ENCODE results near the gene C4orf50. TPM values are rescaled to one million over a fixed set of nuclear protein-coding genes. Genes with fewer than 3 reads are reported as not detected.

C4orf50 gene
- total RNA-seq, 4 donors from 2014 or later: 0.14 to 4.9 (median 0.32) TPM; not detected in 1

DNA sequence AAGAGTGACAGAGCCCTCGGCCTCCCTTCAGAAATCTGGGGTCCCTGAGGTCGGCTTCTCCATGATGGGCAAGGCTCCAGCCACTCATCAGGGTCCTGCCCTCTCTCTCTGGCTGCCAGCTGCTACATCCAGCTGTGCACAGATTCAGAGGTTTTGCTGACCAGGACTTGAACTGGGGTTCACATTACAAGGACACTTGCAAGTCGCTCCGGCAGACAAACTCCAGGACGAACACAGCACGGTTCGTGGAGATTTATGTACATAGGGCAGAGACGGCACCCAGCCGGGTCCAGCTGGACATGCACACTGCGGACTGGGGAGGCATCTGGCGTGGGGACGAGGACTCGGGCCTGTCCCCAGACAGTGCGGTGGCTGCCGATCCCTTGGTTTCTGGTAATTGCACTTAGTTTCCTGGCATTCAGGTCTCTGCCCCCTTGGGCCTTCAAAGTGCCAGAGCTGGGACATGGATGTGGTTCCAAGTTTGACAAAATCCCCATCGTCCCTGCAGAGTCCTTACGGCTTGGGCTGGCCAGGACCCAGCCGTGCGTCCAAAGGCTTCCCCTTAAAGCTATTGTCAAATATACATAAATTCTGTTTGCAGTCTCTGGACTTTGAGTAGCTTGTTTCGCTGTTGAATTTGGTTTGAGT, 6.2 kb upstream of the C4orf50 start:
- TF ChIP-seq POLR2A (IDR thresholded peaks at IDR 0.05): no peak
- peak in 1 of 3 donors; percentile 7 for TF ChIP-seq POLR2AphosphoS5 (IDR thresholded peaks at IDR 0.05)
- in situ Hi-C loops (cut with MboI; ENCODE audit: low pct_ligation_motif_present in 1 of 4, low pct_unique_long_range_greater_than_20kb in 1 of 4, low sequenced_read_pairs in 3 of 4) (no loop called here), intact Hi-C loops (cut with DNase I; ENCODE audit: low total_unique reads) (no loop called here)
- Histone ChIP-seq H3K9me3 (no peaks in the 10 kb centered on the region), H3K4me1 (no peaks in the 10 kb centered on the region), H3K27me3 (peaks cover under 1% of the 10 kb centered on the region), H3K27ac (no peak overlapping the region), H3K4me3 (no peak overlapping the region), H3K36me3 (no peaks in the 10 kb centered on the region)
- no peak for DNase-seq
- WGBS, 2 donors (ENCODE audit: low coverage in 1 of 2): 68 to 72% methylated on average over 4 to 20 of the region's 20 CpGs

GRCh38 chr4:6023731-6024130, 5.5 kb upstream of the C4orf50 start:
- H3K9me3 ChIP-seq: no peaks in the 10 kb centered on the region
- DNase-seq: no peak
- no peaks in the 10 kb centered on the region for H3K4me1 ChIP-seq
- intact Hi-C loops (cut with DNase I; ENCODE audit: low total_unique reads) (no loop called here), in situ Hi-C loops (cut with MboI; ENCODE audit: low pct_ligation_motif_present in 1 of 4, low pct_unique_long_range_greater_than_20kb in 1 of 4, low sequenced_read_pairs in 3 of 4) (no loop called here)
- peaks cover 7% of the 10 kb centered on the region for H3K27me3 ChIP-seq
- no peak for TF ChIP-seq POLR2A (IDR thresholded peaks at IDR 0.05)
- no peak for TF ChIP-seq POLR2AphosphoS5 (IDR thresholded peaks at IDR 0.05)
- TF ChIP-seq EP300 (IDR thresholded peaks at IDR 0.05; ENCODE audit: low read depth): no peak
- TF ChIP-seq, protein P1, sequence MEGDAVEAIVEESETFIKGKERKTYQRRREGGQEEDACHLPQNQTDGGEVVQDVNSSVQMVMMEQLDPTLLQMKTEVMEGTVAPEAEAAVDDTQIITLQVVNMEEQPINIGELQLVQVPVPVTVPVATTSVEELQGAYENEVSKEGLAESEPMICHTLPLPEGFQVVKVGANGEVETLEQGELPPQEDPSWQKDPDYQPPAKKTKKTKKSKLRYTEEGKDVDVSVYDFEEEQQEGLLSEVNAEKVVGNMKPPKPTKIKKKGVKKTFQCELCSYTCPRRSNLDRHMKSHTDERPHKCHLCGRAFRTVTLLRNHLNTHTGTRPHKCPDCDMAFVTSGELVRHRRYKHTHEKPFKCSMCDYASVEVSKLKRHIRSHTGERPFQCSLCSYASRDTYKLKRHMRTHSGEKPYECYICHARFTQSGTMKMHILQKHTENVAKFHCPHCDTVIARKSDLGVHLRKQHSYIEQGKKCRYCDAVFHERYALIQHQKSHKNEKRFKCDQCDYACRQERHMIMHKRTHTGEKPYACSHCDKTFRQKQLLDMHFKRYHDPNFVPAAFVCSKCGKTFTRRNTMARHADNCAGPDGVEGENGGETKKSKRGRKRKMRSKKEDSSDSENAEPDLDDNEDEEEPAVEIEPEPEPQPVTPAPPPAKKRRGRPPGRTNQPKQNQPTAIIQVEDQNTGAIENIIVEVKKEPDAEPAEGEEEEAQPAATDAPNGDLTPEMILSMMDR (IDR thresholded peaks at IDR 0.05): no peak
- no peak overlapping the region for H3K4me3 ChIP-seq
- 67 to 85% methylated on average over 5 to 10 of the region's 10 CpGs for WGBS, 2 donors (ENCODE audit: low coverage in 1 of 2)
- no peaks in the 10 kb centered on the region for H3K36me3 ChIP-seq
- no peak overlapping the region for H3K27ac ChIP-seq

GRCh38 chr4:6022607-6023288, 4.5 kb upstream of the C4orf50 start:
- no peaks in the 10 kb centered on the region for H3K36me3 ChIP-seq
- no peak for TF ChIP-seq POLR2A (IDR thresholded peaks at IDR 0.05)
- no peak for TF ChIP-seq POLR2AphosphoS5 (IDR thresholded peaks at IDR 0.05)
- TF ChIP-seq EP300 (IDR thresholded peaks at IDR 0.05; ENCODE audit: low read depth): no peak
- TF ChIP-seq, protein P1 (IDR thresholded peaks at IDR 0.05): no peak
- no peak overlapping the region for H3K27ac ChIP-seq
- no peak overlapping the region for H3K4me3 ChIP-seq
- DNase-seq: no peak
- peaks cover 7% of the 10 kb centered on the region for H3K27me3 ChIP-seq
- in situ Hi-C loops (cut with MboI; ENCODE audit: low pct_ligation_motif_present in 1 of 4, low pct_unique_long_range_greater_than_20kb in 1 of 4, low sequenced_read_pairs in 3 of 4) (no loop called here), intact Hi-C loops (cut with DNase I; ENCODE audit: low total_unique reads) (no loop called here)
- 89% methylated on average over 29 of the region's 30 CpGs; no CpG with 5 or more reads in 1 of the 2 donors for WGBS, 2 donors (ENCODE audit: low coverage in 1 of 2)
- no peaks in the 10 kb centered on the region for H3K9me3 ChIP-seq
- no peaks in the 10 kb centered on the region for H3K4me1 ChIP-seq

DNA sequence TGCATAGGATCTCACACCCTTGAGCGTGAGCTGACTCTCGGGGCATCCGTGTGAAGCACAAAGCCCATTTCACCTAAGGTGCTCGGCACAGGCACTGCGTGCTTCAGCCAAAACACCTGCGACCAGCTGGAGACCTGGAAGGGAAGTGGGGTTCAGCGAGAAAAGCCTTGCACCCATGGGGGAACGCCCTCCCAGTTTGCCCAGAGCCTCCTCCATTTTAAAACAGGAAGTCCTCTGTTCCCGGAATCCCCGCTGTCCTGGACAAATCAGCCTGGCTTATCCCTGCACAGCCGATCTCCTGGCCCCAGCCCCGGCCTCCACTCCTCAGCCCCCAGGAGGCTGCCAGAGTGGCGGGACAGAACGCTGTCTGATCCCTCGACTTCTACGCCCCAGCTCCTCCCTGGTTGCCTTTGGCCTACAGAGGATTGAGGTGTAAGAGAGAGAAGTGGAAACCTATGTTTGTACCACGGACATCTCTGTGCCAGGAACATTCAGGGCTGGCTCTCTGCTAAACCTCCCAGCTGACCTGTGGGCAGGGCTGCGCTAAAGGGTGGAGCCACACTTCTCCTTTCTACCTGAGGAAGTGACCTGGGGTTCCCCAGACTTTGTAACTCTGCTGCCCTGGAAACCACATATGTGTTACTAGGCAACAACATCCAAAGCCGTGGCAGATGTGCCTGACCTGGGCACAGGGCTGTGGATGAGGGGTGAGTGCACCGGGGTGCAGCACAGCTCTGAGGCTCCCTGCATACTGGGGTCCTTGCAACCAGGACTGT, 3.8 kb upstream of the C4orf50 start:
- in situ Hi-C loops (cut with MboI; ENCODE audit: low pct_ligation_motif_present in 1 of 4, low pct_unique_long_range_greater_than_20kb in 1 of 4, low sequenced_read_pairs in 3 of 4): no loop called here
- no peaks in the 10 kb centered on the region for H3K36me3 ChIP-seq
- H3K4me1 ChIP-seq: no peaks in the 10 kb centered on the region
- no peak for DNase-seq
- TF ChIP-seq POLR2AphosphoS5 (IDR thresholded peaks at IDR 0.05) (no peak), EP300 (IDR thresholded peaks at IDR 0.05; ENCODE audit: low read depth) (no peak), POLR2A (IDR thresholded peaks at IDR 0.05) (no peak)
- TF ChIP-seq, protein P1 (IDR thresholded peaks at IDR 0.05): no peak
- WGBS, 2 donors (ENCODE audit: low coverage in 1 of 2): 80 to 81% methylated on average over 4 to 20 of the region's 20 CpGs
- no peaks in the 10 kb centered on the region for H3K9me3 ChIP-seq
- intact Hi-C loops (cut with DNase I; ENCODE audit: low total_unique reads): no loop called here
- no peak overlapping the region for H3K4me3 ChIP-seq
- no peak overlapping the region for H3K27ac ChIP-seq
- H3K27me3 ChIP-seq: peaks cover 7% of the 10 kb centered on the region
